Lung (tissue), 12 donors: ENCODE measurements around the gene TTYH3. TPM values are rescaled to one million over a fixed set of nuclear protein-coding genes. Genes with fewer than 3 reads are reported as not detected.
"Not testable (repeated sequence)": the region's sequence is repeated elsewhere in the genome, so short reads cannot be mapped to it uniquely, and the experiment has no call there.

Experiments used
- ATAC-seq: fragments of 200-7000 bp; cut with Tn5 transposase; one replicate; pipeline ENCODE4 v1.9.1; 2020; ENCODE audit warnings: moderate number of reproducible peaks; ENCODE audit not compliant: insufficient read depth, low FRiP score
- DNase-seq, 3 donors: peaks; one replicate each; pipeline ENCODE4 v3.0.0-alpha.2; 2013 to 2017
- H3K27ac ChIP-seq, 2 donors: one replicate each; pipeline ENCODE4 v1.5.1; 2013; ENCODE audit warnings: mild to moderate bottlenecking in 2 of 2, moderate library complexity in 2 of 2, control low read depth in 1 of 2, inconsistent platforms in 1 of 2, low read depth in 1 of 2, low read length in 1 of 2
- H3K27me3 ChIP-seq, 3 donors: one replicate each; pipeline ENCODE4 v1.5.1; 2013; ENCODE audit warnings: low read length in 2 of 3; ENCODE audit not compliant: control insufficient read depth in 3 of 3, insufficient read depth in 3 of 3
- H3K36me3 ChIP-seq, 4 donors: one replicate each; pipeline ENCODE4 v1.5.1; 2013; ENCODE audit warnings: low read length in 4 of 4, mild to moderate bottlenecking in 1 of 4, moderate library complexity in 1 of 4; ENCODE audit not compliant: control insufficient read depth in 4 of 4, insufficient read depth in 4 of 4
- H3K4me1 ChIP-seq, 5 donors: one replicate each; pipeline ENCODE4 v1.5.1; 2013; ENCODE audit warnings: low read length in 5 of 5, mild to moderate bottlenecking in 2 of 5, moderate library complexity in 1 of 5; ENCODE audit not compliant: control insufficient read depth in 5 of 5, insufficient read depth in 5 of 5
- H3K4me3 ChIP-seq: one replicate; pipeline ENCODE4 v1.5.1; 2013; ENCODE audit warnings: mild to moderate bottlenecking, control low read depth, moderate library complexity
- H3K9ac ChIP-seq, 2 donors: one replicate each; pipeline ENCODE4 v1.5.1; 2013; ENCODE audit warnings: low read length in 2 of 2, control low read depth in 1 of 2; ENCODE audit not compliant: insufficient read depth in 1 of 2
- H3K9me3 ChIP-seq, 4 donors: one replicate each; pipeline ENCODE4 v1.5.1; 2013; ENCODE audit warnings: low read length in 3 of 4, mild to moderate bottlenecking in 1 of 4, moderate library complexity in 1 of 4; ENCODE audit not compliant: control insufficient read depth in 4 of 4, insufficient read depth in 3 of 4
- WGBS, 2 donors: extraction: QIAGEN DNeasy Blood & Tissue Kit; methylation state at CpG; one replicate each; pipeline ENCODE4 v1.1.7; 2013; 5-methylcytosine and 5-hydroxymethylcytosine counted together
- polyA plus RNA-seq, 2 donors: library from polyadenylated mRNA; stranded (reverse); fragments of 200-250 nt; gene quantifications; one replicate each; pipeline ENCODE4 v1.2.1, GENCODE V29; 2013
- total RNA-seq, 2 donors: library from RNA; depleted of rRNA in 1 of 2; stranded (reverse); fragments of >200 nt in 1 of 2; gene quantifications; one replicate each; pipeline ENCODE4 v1.2.1, GENCODE V29; 2014 to 2021
- TF ChIP-seq, protein P1 (sequence below): IDR thresholded peaks from 2 replicates; pipeline ENCODE4 v1.5.1; 2012; ENCODE audit warnings: mild to moderate bottlenecking; ENCODE audit errors: control extremely low read depth, extremely low read depth
- donor health status: control.
- donor health status: control.
- donor health status: Bipolar disorder and iron deficiency.
- donor health status: healthy.
- donor health status: DM: yes; HTN: yes; CAD: no.

The TTYH3 gene
- total and polyA plus RNA-seq, 4 donors = 14.3 to 74.0 (median 55.8) TPM

DNA sequence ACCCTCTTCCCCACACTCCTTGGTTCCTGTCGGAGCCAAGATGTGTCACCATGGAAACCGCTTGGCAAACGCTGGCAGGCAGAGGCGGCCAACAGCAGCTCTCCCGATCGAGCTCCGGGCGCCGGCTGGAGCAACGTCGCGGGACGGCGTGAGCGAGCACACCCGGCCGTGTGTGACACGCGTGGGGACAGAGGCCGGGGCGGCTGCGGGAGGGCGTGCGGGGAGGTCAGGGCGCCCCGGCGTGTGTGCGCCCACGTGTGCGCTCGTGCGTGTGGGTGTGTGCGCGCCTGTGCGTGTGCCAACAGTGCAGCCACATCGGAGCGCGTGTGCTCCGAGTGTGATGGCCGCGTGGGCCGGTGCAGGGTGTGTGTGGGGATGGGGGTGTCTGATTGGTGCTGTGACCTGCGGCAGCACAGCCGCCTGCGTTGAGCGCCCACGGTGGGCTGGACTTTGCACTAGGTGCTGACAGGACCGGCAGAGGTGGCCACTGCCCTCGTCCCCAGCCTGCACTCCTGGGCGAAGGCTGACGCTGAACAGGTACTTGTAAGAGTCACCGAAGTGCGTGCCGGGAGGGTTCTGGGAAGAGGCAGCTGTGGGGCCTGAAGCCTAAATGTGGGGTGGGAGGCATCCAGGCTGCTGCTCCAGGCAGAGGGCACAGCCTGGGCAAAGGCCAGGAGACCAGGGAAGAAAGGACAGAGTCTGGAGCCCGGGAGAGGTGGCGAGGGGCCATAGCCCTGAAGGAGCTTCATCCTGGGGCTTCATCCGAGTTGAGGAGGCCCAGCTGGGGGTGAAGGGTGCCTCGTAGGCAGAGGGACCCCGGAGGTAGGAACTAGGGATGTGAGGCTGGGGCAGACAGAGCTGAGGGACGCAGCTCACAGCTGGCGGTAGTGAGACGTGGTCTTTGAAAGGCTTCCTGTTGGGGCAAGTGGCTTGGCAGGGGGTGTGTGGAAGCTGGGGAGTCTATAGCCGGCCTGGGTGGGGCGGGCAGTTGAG, 47.6 kb downstream of the TTYH3 start:
- 70 to 83% methylated on average over 60 to 63 of the region's 64 CpGs for WGBS, 2 donors
- H3K27me3 ChIP-seq, H3K36me3 ChIP-seq, H3K9ac ChIP-seq, H3K4me3 ChIP-seq, H3K4me1 ChIP-seq, ATAC-seq, H3K9me3 ChIP-seq, H3K27ac ChIP-seq: not testable (repeated sequence)
- peak; percentile 52 to 67 (median 56) for DNase-seq

DNA sequence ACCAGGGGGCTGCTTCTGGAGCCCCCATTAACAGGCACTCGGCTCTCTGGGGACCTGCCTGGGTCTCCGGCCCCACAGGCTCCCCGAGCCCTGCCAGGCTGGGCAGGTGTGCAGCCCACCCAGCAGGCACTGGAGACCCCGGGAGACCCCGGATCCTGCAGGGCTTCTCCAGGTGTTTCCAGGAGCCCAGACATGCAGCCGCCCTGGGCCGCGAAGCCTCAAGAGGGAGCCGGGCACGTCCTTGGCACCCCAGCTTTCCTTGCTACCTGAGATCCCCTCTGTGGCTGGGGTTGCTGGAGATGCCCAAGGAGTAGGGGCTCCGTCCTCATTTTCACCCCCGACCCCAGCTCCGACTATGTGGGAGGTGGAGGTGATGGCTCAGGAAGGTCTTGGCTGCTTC, 48.5 kb downstream of the TTYH3 start:
- DNase-seq = no peak
- Histone ChIP-seq H3K9ac (no peak overlapping the region), H3K27ac (no peak overlapping the region), H3K4me3 (no peak overlapping the region), H3K27me3 (no peaks in the 10 kb centered on the region), H3K36me3 (no peaks in the 10 kb centered on the region), H3K4me1 (peaks cover 0 to 6% (median 0%) of the 10 kb centered on the region in 5 donors), H3K9me3 (peaks cover 0 to 5% (median under 1%) of the 10 kb centered on the region in 4 donors)
- 85 to 96% methylated on average over 13 of the region's 13 CpGs for WGBS, 2 donors
- ATAC-seq = no peak
- TF ChIP-seq, protein P1, sequence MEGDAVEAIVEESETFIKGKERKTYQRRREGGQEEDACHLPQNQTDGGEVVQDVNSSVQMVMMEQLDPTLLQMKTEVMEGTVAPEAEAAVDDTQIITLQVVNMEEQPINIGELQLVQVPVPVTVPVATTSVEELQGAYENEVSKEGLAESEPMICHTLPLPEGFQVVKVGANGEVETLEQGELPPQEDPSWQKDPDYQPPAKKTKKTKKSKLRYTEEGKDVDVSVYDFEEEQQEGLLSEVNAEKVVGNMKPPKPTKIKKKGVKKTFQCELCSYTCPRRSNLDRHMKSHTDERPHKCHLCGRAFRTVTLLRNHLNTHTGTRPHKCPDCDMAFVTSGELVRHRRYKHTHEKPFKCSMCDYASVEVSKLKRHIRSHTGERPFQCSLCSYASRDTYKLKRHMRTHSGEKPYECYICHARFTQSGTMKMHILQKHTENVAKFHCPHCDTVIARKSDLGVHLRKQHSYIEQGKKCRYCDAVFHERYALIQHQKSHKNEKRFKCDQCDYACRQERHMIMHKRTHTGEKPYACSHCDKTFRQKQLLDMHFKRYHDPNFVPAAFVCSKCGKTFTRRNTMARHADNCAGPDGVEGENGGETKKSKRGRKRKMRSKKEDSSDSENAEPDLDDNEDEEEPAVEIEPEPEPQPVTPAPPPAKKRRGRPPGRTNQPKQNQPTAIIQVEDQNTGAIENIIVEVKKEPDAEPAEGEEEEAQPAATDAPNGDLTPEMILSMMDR = no peak

DNA sequence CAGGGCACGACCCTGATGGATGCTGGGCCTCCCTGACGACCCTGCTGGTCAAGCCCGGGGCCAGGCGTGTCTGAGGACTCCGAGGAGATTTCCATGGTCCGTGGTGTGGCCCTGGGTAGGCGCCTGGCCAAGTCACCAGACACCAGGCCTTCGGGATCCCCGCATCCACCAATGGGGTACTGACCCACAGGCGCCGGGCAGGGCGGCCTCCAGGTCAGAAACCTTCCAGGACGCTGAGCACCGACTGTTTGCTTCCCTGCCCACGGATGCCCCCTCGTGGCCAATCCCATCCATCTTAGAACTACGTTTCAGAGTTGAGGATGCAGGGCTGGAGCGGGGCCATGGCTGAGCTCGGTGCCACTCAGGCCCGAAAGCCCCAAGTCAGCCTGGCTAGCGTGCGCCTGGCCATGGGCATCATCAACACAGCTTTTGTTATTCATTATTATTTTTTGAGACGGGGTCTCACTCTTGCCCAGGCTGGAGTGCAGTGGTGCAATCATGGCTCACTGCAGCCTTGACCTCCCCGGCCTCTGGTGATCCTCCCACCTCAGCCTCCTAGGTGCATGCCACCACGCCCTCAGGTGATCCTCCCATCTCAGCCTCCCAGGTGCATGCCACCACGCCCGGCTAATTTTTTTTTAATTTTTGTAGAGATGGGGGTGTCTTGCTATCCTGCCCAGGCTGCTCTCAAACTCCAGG, 49.2 kb downstream of the TTYH3 start:
- WGBS, 2 donors = 38 to 53% methylated on average over 27 of the region's 27 CpGs
- no peak overlapping the region for H3K4me3 ChIP-seq
- H3K4me1 ChIP-seq = peaks cover 0 to 6% (median 0%) of the 10 kb centered on the region in 5 donors
- no peak overlapping the region for H3K9ac ChIP-seq
- H3K27me3 ChIP-seq = peaks cover 0 to 2% (median 2%) of the 10 kb centered on the region in 3 donors
- peak; percentile 79 for ATAC-seq
- no peaks in the 10 kb centered on the region for H3K36me3 ChIP-seq
- DNase-seq = peak; percentile 58 to 67 (median 64)
- no peak overlapping the region for H3K27ac ChIP-seq
- TF ChIP-seq, protein P1 = peak; percentile 78
- peaks cover 0 to 5% (median under 1%) of the 10 kb centered on the region in 4 donors for H3K9me3 ChIP-seq
